Measurements from ENCODE around the gene UBR4.

UBR4 gene

DNA sequence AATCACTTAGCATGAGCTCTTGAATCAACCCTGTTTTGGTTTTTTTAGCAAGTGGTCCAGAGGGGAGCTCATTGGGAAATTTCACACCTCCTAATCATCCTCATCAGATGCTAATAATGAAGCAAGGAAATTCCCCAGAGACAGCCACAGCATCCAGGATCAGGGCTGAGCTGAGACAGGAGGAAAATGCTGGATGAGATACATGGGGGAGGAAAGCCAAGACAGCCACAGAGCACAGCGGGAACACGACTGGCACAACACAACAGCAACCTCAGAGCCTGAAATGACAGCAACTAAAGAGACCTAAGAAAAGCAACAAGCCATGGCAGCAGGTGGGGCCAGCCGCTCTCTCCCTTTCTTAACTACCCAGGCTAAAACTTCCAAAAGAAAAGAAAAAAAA is 70.4 kb downstream of the UBR4 start:
- no peak overlapping the region for H3K9ac ChIP-seq
- H2AFZ ChIP-seq: no peak overlapping the region
- H3K27me3 ChIP-seq (ENCODE audit: control insufficient read depth, insufficient read depth, low read length): no peaks in the 10 kb centered on the region
- no peaks in the 10 kb centered on the region for H3K4me1 ChIP-seq
- H3K79me2 ChIP-seq: no peaks in the 10 kb centered on the region
- TF ChIP-seq, protein P1, sequence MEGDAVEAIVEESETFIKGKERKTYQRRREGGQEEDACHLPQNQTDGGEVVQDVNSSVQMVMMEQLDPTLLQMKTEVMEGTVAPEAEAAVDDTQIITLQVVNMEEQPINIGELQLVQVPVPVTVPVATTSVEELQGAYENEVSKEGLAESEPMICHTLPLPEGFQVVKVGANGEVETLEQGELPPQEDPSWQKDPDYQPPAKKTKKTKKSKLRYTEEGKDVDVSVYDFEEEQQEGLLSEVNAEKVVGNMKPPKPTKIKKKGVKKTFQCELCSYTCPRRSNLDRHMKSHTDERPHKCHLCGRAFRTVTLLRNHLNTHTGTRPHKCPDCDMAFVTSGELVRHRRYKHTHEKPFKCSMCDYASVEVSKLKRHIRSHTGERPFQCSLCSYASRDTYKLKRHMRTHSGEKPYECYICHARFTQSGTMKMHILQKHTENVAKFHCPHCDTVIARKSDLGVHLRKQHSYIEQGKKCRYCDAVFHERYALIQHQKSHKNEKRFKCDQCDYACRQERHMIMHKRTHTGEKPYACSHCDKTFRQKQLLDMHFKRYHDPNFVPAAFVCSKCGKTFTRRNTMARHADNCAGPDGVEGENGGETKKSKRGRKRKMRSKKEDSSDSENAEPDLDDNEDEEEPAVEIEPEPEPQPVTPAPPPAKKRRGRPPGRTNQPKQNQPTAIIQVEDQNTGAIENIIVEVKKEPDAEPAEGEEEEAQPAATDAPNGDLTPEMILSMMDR (IDR thresholded peaks at IDR 0.05): no peak
- H3K36me3 ChIP-seq (ENCODE audit: control insufficient read depth, insufficient read depth, low read length): no peaks in the 10 kb centered on the region
- H3K4me3 ChIP-seq (ENCODE audit: low read depth, low read length): no peak overlapping the region
- no peak overlapping the region for H3K4me2 ChIP-seq (ENCODE audit: low read length)
- no peaks in the 10 kb centered on the region for H3K9me3 ChIP-seq (ENCODE audit: control insufficient read depth, low read length)
- no peak overlapping the region for H3K27ac ChIP-seq

DNA sequence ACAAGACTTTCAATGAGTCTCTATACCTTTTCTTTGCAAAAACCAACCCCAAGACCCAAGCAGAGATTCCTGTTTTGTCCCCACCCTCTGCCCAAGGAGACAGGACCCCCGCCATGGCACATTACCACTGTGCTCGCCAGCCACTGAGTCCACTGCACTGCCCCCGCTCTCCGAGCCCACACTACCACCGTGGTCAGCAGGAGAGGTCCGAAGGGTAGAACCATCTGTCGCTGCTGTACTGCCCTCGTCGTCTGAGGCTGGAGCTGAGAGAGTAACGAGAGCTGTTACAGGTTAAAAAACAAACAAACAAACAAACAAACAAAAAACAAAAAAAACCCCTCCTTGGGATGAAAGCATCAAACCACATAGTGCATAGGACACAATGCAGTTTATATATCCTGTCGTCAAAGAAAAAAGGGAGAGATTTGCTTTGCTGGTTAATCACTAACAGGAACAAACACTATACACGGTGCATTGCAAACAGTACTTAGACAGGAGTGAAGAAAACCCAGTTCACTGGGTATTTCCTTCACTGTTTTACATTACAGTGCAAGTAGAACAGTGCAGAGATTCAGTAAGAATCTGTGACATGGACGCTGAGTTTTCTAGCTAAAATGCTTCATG is 71.0 kb downstream of the UBR4 start:
- H3K4me3 ChIP-seq (ENCODE audit: low read depth, low read length): no peak overlapping the region
- no peaks in the 10 kb centered on the region for H3K27me3 ChIP-seq (ENCODE audit: control insufficient read depth, insufficient read depth, low read length)
- TF ChIP-seq, protein P1 (IDR thresholded peaks at IDR 0.05): no peak
- no peaks in the 10 kb centered on the region for H3K36me3 ChIP-seq (ENCODE audit: control insufficient read depth, insufficient read depth, low read length)
- no peaks in the 10 kb centered on the region for H3K4me1 ChIP-seq
- no peak overlapping the region for H3K27ac ChIP-seq
- H2AFZ ChIP-seq: no peak overlapping the region
- no peak overlapping the region for H3K9ac ChIP-seq
- no peaks in the 10 kb centered on the region for H3K9me3 ChIP-seq (ENCODE audit: control insufficient read depth, low read length)
- H3K79me2 ChIP-seq: no peaks in the 10 kb centered on the region
- H3K4me2 ChIP-seq (ENCODE audit: low read length): no peak overlapping the region

DNA sequence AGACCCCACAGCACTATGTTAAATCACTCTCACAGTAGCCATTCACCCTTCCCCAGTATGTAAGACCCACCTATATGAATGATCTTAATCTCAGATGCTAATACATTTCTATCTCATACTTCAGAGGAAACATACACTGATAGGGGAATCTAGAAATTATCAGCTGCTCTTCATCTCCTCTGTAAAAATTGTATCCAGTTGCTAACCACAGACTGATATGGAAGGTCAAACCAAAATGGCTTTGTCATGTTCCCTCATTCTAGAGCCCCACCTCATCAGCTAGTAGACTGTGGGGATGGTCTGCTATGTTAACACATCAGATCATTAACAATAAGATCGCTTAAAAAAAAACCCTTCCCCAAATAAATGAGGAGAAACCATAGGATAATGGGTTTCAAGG is 71.7 kb downstream of the UBR4 start:
- Histone ChIP-seq H3K4me2 (ENCODE audit: low read length) (no peak overlapping the region), H3K79me2 (no peaks in the 10 kb centered on the region), H3K27me3 (ENCODE audit: control insufficient read depth, insufficient read depth, low read length) (no peaks in the 10 kb centered on the region), H3K9me3 (ENCODE audit: control insufficient read depth, low read length) (no peaks in the 10 kb centered on the region), H3K9ac (no peak overlapping the region), H3K36me3 (ENCODE audit: control insufficient read depth, insufficient read depth, low read length) (no peaks in the 10 kb centered on the region), H3K4me3 (ENCODE audit: low read depth, low read length) (no peak overlapping the region), H3K27ac (no peak overlapping the region), H2AFZ (no peak overlapping the region), H3K4me1 (no peaks in the 10 kb centered on the region)
- TF ChIP-seq, protein P1 (IDR thresholded peaks at IDR 0.05): no peak

DNA sequence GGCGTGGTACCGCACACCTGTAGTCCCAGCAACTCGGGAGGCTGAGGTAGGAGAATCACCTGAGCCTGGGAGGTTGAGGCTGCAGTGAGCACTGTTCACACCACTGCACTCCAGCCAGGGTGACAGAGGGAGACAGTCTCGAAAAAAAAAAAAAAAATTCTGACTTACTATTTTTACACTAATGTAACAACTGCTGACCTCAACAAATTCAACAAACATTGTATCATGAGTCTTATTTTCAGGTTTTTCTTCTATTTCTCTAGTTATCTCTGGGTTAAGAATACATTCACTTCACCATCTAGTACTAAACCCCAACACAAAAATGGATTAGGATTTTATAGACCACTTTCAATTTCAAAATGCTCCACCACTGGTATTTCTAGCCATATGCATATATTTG is 72.9 kb downstream of the UBR4 start:
- H3K36me3 ChIP-seq (ENCODE audit: control insufficient read depth, insufficient read depth, low read length): no peaks in the 10 kb centered on the region

More for the DNA sequence above, 72.9 kb downstream of the UBR4 start:
- Histone ChIP-seq H3K79me2 (no peaks in the 10 kb centered on the region), H3K9me3 (ENCODE audit: control insufficient read depth, low read length) (no peaks in the 10 kb centered on the region), H3K27ac (no peak overlapping the region), H3K4me2 (ENCODE audit: low read length) (no peak overlapping the region), H3K9ac (no peak overlapping the region), H3K27me3 (ENCODE audit: control insufficient read depth, insufficient read depth, low read length) (no peaks in the 10 kb centered on the region), H3K4me3 (ENCODE audit: low read depth, low read length) (no peak overlapping the region), H2AFZ (no peak overlapping the region), H3K4me1 (no peaks in the 10 kb centered on the region)
- TF ChIP-seq, protein P1 (IDR thresholded peaks at IDR 0.05): no peak
